Karpas-422 (cell line): ENCODE data around the gene SBK3. TPM values are rescaled to one million over a fixed set of nuclear protein-coding genes. Genes with fewer than 3 reads are reported as not detected.

ENCODE experiments used
- DNase-seq: peaks from one replicate; pipeline ENCODE4 v3.0.0-alpha.2; 2015
- H2AFZ ChIP-seq: fragments of 200-600 bp; sonication (generic); 2 replicates; pipeline ENCODE4 v1.6.1; 2014; ENCODE audit warnings: antibody characterized with exemption, low read length, mixed read lengths
- H3K27ac ChIP-seq: fragments of 200-600 bp; sonication (generic); 2 replicates; pipeline ENCODE4 v1.5.1; 2014; ENCODE audit warnings: mild to moderate bottlenecking, low read length, moderate library complexity
- H3K27me3 ChIP-seq: fragments of 200-600 bp; sonication (generic); 2 replicates; pipeline ENCODE4 v1.6.1; 2014; ENCODE audit warnings: low read length, mixed read lengths
- H3K36me3 ChIP-seq: fragments of 200-600 bp; sonication (generic); 2 replicates; pipeline ENCODE4 v1.6.1; 2014; ENCODE audit warnings: low read length, mixed read lengths; ENCODE audit not compliant: insufficient read depth
- H3K4me1 ChIP-seq: fragments of 200-600 bp; sonication (generic); 2 replicates; pipeline ENCODE4 v1.6.1; 2014; ENCODE audit warnings: mild to moderate bottlenecking, low read length, mixed read lengths
- H3K4me2 ChIP-seq: fragments of 200-600 bp; sonication (generic); 2 replicates; pipeline ENCODE4 v1.6.1; 2014; ENCODE audit warnings: low read length, low read depth, mild to moderate bottlenecking; ENCODE audit not compliant: poor library complexity, severe bottlenecking
- H3K4me3 ChIP-seq: fragments of 200-600 bp; sonication (generic); 2 replicates; pipeline ENCODE4 v1.5.1; 2014; ENCODE audit warnings: mild to moderate bottlenecking, antibody characterized with exemption, low read length, mixed read lengths
- H3K79me2 ChIP-seq: fragments of 200-600 bp; sonication (generic); 2 replicates; pipeline ENCODE4 v1.6.1; 2014; ENCODE audit warnings: mild to moderate bottlenecking, low read length, mixed read lengths
- H3K9ac ChIP-seq: fragments of 200-600 bp; sonication (generic); 2 replicates; pipeline ENCODE4 v1.6.0; 2014; ENCODE audit warnings: low read length
- H3K9me2 ChIP-seq: fragments of 200-600 bp; sonication (generic), shearing (Covaris generic); replicated peaks from 2 replicates; pipeline ENCODE4 v1.6.0; 2014; ENCODE audit warnings: mild to moderate bottlenecking, low read length, moderate library complexity; ENCODE audit not compliant: insufficient read depth
- H3K9me3 ChIP-seq: fragments of 300-700, 200-600 bp; sonication (generic); 2 replicates; pipeline ENCODE4 v1.6.1; 2014; ENCODE audit warnings: low read length, mixed read lengths
- H4K20me1 ChIP-seq: fragments of 200-600 bp; sonication (generic); 2 replicates; pipeline ENCODE4 v1.6.1; 2014; ENCODE audit warnings: mild to moderate bottlenecking, antibody characterized with exemption, low read length, low read depth; ENCODE audit not compliant: insufficient read depth
- total RNA-seq: library from RNA; depleted of rRNA; stranded (reverse); fragments of >200 nt; shearing (Covaris generic); gene quantifications from 2 replicates; pipeline ENCODE4 v1.2.3, GENCODE V29; 2014; ENCODE audit warnings: low replicate concordance

The SBK3 gene
- total RNA-seq, 1 experiment from 2014 or later, result not detected

GRCh38 chr19:55495646-55496349, 49.5 kb downstream of the SBK3 start:
- no peak overlapping the region for H3K4me2 ChIP-seq
- H3K4me3 ChIP-seq, result no peak overlapping the region
- no peak overlapping the region for H2AFZ ChIP-seq
- DNase-seq, result no peak
- no peaks in the 10 kb centered on the region for H3K9me3 ChIP-seq
- H3K36me3 ChIP-seq, result no peaks in the 10 kb centered on the region
- no peaks in the 10 kb centered on the region for H3K9me2 ChIP-seq
- no peaks in the 10 kb centered on the region for H4K20me1 ChIP-seq
- no peak overlapping the region for H3K9ac ChIP-seq
- no peaks in the 10 kb centered on the region for H3K4me1 ChIP-seq
- no peak overlapping the region for H3K27ac ChIP-seq
- no peaks in the 10 kb centered on the region for H3K27me3 ChIP-seq
- H3K79me2 ChIP-seq, result no peaks in the 10 kb centered on the region

- no peak overlapping the region for H3K9ac ChIP-seq
- no peak overlapping the region for H3K4me2 ChIP-seq
- no peak overlapping the region for H3K27ac ChIP-seq
These were observed 51.1 kb downstream of the SBK3 start for GRCh38 chr19:55494172-55494761.

GRCh38 chr19:55493645-55494171, 51.6 kb downstream of the SBK3 start:
- H4K20me1 ChIP-seq, result no peaks in the 10 kb centered on the region; the same call in 1 of the 2 replicates
- no peaks in the 10 kb centered on the region for H3K9me2 ChIP-seq
- H3K4me3 ChIP-seq, result no peak overlapping the region
- no peaks in the 10 kb centered on the region for H3K36me3 ChIP-seq
- H3K4me2 ChIP-seq, result no peak overlapping the region
- no peaks in the 10 kb centered on the region for H3K9me3 ChIP-seq
- DNase-seq, result no peak
- H2AFZ ChIP-seq, result no peak overlapping the region
- H3K27me3 ChIP-seq, result no peaks in the 10 kb centered on the region
- no peaks in the 10 kb centered on the region for H3K79me2 ChIP-seq
- H3K4me1 ChIP-seq, result no peaks in the 10 kb centered on the region
- H3K27ac ChIP-seq, result no peak overlapping the region
- H3K9ac ChIP-seq, result no peak overlapping the region

More at GRCh38 chr19:55494172-55494761, 51.1 kb downstream of the SBK3 start:
- Histone ChIP-seq H3K79me2 (no peaks in the 10 kb centered on the region), H3K9me2 (no peaks in the 10 kb centered on the region), H3K4me3 (no peak overlapping the region), H3K36me3 (no peaks in the 10 kb centered on the region), H3K4me1 (no peaks in the 10 kb centered on the region), H3K9me3 (no peaks in the 10 kb centered on the region), H2AFZ (no peak overlapping the region), H4K20me1 (no peaks in the 10 kb centered on the region), H3K27me3 (no peaks in the 10 kb centered on the region)
- DNase-seq, result no peak

GRCh38 chr19:55493052-55493644, 52.2 kb downstream of the SBK3 start:
- H3K27me3 ChIP-seq, result no peaks in the 10 kb centered on the region

GRCh38 chr19:55492362-55492944, 52.9 kb downstream of the SBK3 start:
- Histone ChIP-seq H3K9me3 (no peaks in the 10 kb centered on the region), H3K9me2 (no peaks in the 10 kb centered on the region), H3K27ac (no peak overlapping the region), H3K4me2 (no peak overlapping the region), H3K79me2 (no peaks in the 10 kb centered on the region), H3K9ac (no peak overlapping the region), H3K4me1 (peaks cover 7% of the 10 kb centered on the region), H3K27me3 (no peaks in the 10 kb centered on the region), H3K36me3 (no peaks in the 10 kb centered on the region), H2AFZ (no peak overlapping the region), H4K20me1 (peaks cover 4% of the 10 kb centered on the region; the same call in 1 of the 2 replicates), H3K4me3 (no peak overlapping the region)
- DNase-seq, result no peak

More at GRCh38 chr19:55493052-55493644, 52.2 kb downstream of the SBK3 start:
- H3K9ac ChIP-seq, result no peak overlapping the region
- H3K4me3 ChIP-seq, result no peak overlapping the region
- no peak overlapping the region for H3K27ac ChIP-seq
- H3K4me1 ChIP-seq, result 0 out of 2 replicates have a peak, but pooled peaks cover 3% of the 10 kb centered on the region
- no peak overlapping the region for H3K4me2 ChIP-seq
- no peaks in the 10 kb centered on the region; the same call in 1 of the 2 replicates for H4K20me1 ChIP-seq
- no peaks in the 10 kb centered on the region for H3K36me3 ChIP-seq
- H3K79me2 ChIP-seq, result no peaks in the 10 kb centered on the region
- no peak for DNase-seq
- H2AFZ ChIP-seq, result no peak overlapping the region
- no peaks in the 10 kb centered on the region for H3K9me2 ChIP-seq
- H3K9me3 ChIP-seq, result no peaks in the 10 kb centered on the region

- no peak for DNase-seq
- Histone ChIP-seq H4K20me1 (peaks cover 9% of the 10 kb centered on the region; the same call in 1 of the 2 replicates), H3K4me2 (no peak overlapping the region), H3K27ac (no peak overlapping the region), H3K9me3 (no peaks in the 10 kb centered on the region), H3K36me3 (no peaks in the 10 kb centered on the region), H3K4me3 (no peak overlapping the region), H3K4me1 (peaks cover 13% of the 10 kb centered on the region), H3K27me3 (no peaks in the 10 kb centered on the region), H3K9ac (no peak overlapping the region), H2AFZ (no peak overlapping the region), H3K9me2 (no peaks in the 10 kb centered on the region), H3K79me2 (no peaks in the 10 kb centered on the region)
These were observed 53.6 kb downstream of the SBK3 start for GRCh38 chr19:55491546-55492360.
